Measurements from ENCODE around the gene LSM7. TPM values are rescaled to one million over a fixed set of nuclear protein-coding genes. Genes with fewer than 3 reads are reported as not detected.

The LSM7 gene
- total RNA-seq = 73.9 to 88.1 TPM (median 76.2 TPM) in 3 replicates
- long read RNA-seq, transcript LSM7-203 (4 exons, 512 nt) = minor isoform, 10 of 84 reads
- long read RNA-seq, transcript LSM7-201 (4 exons, 529 nt) = major isoform, 43 of 84 reads
- long read RNA-seq, transcript LSM7-204 (3 exons, 575 nt) = minor isoform, 10 of 84 reads
- long read RNA-seq, partial matches to known transcripts = 19 of 84 reads
- long read RNA-seq, other reads (novel, unspliced or antisense) = 0 of 84 reads

- Mint-ChIP-seq H3K27ac (ENCODE audit: unreplicated experiment) (peak within 1 kb of the TSS; percentile 99), H3K4me1 (ENCODE audit: low read depth) (peaks cover 47% of the 10 kb centered on the region), H3K9me3 (ENCODE audit: low read depth) (no peaks in the 10 kb centered on the region), H3K36me3 (ENCODE audit: low read depth) (peaks cover 10% of the 10 kb centered on the region), H3K27me3 (ENCODE audit: low read depth) (no peaks in the 10 kb centered on the region), H3K4me3 (ENCODE audit: unreplicated experiment) (peak within 1 kb of the TSS; percentile 99)
- no peak for TF ChIP-seq CTCF (IDR thresholded peaks at IDR 0.05)
- peak; percentile 94 for DNase-seq (ENCODE audit: low spot score)
Observed at GRCh38 chr19:2328401-2329148, at the start of gene LSM7, which contains the start of gene SPPL2B. Gene LSM7 (minus strand): TSS chr19:2328586. CDS start chr19:2328566, 20 bp downstream. Gene SPPL2B (plus strand): TSS chr19:2328684. CDS start chr19:2328710, 26 bp downstream.

- H3K4me3 Mint-ChIP-seq (ENCODE audit: unreplicated experiment) = no peak overlapping the region
- peaks cover 1% of the 10 kb centered on the region for H3K27me3 Mint-ChIP-seq (ENCODE audit: low read depth)
- no peak overlapping the region for H3K27ac Mint-ChIP-seq (ENCODE audit: unreplicated experiment)
- peaks cover 24% of the 10 kb centered on the region for H3K4me1 Mint-ChIP-seq (ENCODE audit: low read depth)
- no peak for DNase-seq (ENCODE audit: low spot score)
- peaks cover 5% of the 10 kb centered on the region for H3K36me3 Mint-ChIP-seq (ENCODE audit: low read depth)
- peaks cover 7% of the 10 kb centered on the region for H3K9me3 Mint-ChIP-seq (ENCODE audit: low read depth)
- no peak for TF ChIP-seq CTCF (IDR thresholded peaks at IDR 0.05)
Observed at GRCh38 chr19:2376784-2377519, 48.6 kb upstream of the LSM7 start.

GRCh38 chr19:2375353-2376121, 47.2 kb upstream of the LSM7 start:
- no peaks in the 10 kb centered on the region for H3K36me3 Mint-ChIP-seq (ENCODE audit: low read depth)
- TF ChIP-seq CTCF (IDR thresholded peaks at IDR 0.05) = no peak
- H3K4me3 Mint-ChIP-seq (ENCODE audit: unreplicated experiment) = no peak overlapping the region
- H3K9me3 Mint-ChIP-seq (ENCODE audit: low read depth) = peaks cover 2% of the 10 kb centered on the region
- peaks cover 19% of the 10 kb centered on the region for H3K4me1 Mint-ChIP-seq (ENCODE audit: low read depth)
- peaks cover 3% of the 10 kb centered on the region for H3K27me3 Mint-ChIP-seq (ENCODE audit: low read depth)
- DNase-seq (ENCODE audit: low spot score) = no peak
- no peak overlapping the region for H3K27ac Mint-ChIP-seq (ENCODE audit: unreplicated experiment)

GRCh38 chr19:2374808-2375207, 46.4 kb upstream of the LSM7 start:
- H3K27me3 Mint-ChIP-seq (ENCODE audit: low read depth) = peaks cover 3% of the 10 kb centered on the region
- DNase-seq (ENCODE audit: low spot score) = no peak
- peaks cover 19% of the 10 kb centered on the region for H3K4me1 Mint-ChIP-seq (ENCODE audit: low read depth)
- H3K4me3 Mint-ChIP-seq (ENCODE audit: unreplicated experiment) = no peak overlapping the region
- H3K27ac Mint-ChIP-seq (ENCODE audit: unreplicated experiment) = no peak overlapping the region
- TF ChIP-seq CTCF (IDR thresholded peaks at IDR 0.05) = no peak
- no peaks in the 10 kb centered on the region for H3K36me3 Mint-ChIP-seq (ENCODE audit: low read depth)
- H3K9me3 Mint-ChIP-seq (ENCODE audit: low read depth) = peaks cover 2% of the 10 kb centered on the region

All from chondrocyte (in vitro differentiated cells).